ENCODE data around the gene PSMC3. TPM values are rescaled to one million over a fixed set of nuclear protein-coding genes. Genes with fewer than 3 reads are reported as not detected.

Gene PSMC3
- total and polyA plus RNA-seq, 2 of the 13 experiments (the other 11 are each of a cell fraction or from before 2014, with no cell fraction given) = 75.8 to 214 TPM

DNA sequence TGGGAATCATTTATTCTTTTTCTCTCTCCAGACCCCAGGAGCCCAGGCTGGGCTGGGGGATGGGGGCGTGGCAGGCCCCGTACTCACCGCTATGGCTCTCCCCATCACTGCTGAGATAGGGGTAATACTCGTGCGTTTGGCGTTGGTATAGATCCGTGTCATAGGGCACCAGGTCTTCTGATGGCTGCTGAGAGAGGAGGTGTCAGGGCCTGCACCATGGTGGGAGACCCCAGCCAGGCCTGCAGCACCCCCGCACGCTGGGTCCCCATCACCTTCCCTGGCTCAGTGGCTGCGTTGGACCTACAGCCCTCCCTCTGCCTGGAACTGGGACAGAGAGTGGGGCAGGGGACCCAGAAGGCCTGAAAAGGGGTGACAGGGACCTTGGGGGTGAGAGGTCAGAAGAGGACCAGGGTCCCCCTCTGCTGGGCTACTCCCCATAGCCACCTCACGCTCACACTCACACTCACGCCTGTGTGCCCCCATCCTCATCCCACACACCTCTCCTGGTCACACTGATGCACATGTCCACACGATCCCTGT lies 50.6 kb downstream of the PSMC3 start (continued):
- no peak for TF ChIP-seq PHB2 (IDR thresholded peaks at IDR 0.05; ENCODE audit: partially characterized antibody)

DNA sequence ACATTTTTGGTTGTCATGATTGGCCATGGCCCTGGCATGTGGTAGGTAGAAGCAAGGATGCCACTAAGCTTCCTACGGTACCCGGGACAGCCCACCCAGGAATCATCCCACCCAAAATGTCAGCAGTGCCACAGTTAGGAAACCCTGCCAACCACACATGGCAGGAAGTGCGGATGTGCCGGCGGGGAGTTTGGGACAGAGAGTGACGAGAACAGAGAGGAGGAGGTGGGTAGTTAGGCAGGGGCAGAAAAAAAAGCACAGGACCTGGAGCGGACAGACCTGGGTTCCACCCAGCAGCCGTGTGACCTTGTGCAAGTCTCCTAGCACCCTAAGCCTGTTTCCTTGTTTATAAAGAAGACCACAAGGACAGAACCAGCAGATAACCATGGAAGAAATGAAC lies 51.2 kb downstream of the PSMC3 start:
- WGBS (ENCODE audit: low lambda C conversion rate) = 55% methylated on average over 8 of the region's 8 CpGs
- ATAC-seq (no peak), DNase-seq (ENCODE audit: low spot score) (no peak), FAIRE-seq (no peak)
- in situ Hi-C loops (cut with HindIII; ENCODE audit: extremely low pct_ligation_motif_present, low pct_unique_long_range_greater_than_20kb) (loop anchor here (10.0 kb wide), 1 partner anchor 80 kb away; no protein-coding TSS in a partner anchor), intact Hi-C loops (cut with micrococcal nuclease; ENCODE audit: unreplicated experiment) (no loop called here)
- H2AFZ ChIP-seq (ENCODE audit: low read length) = no peak overlapping the region
- ChIA-PET CTCF (ENCODE audit: low intra/inter-chr PET ratio, low total read pairs) (interaction anchor here (3.0 kb wide), 1 partner anchor 32 kb away, joined by 35 read pairs; the partner anchor contains the start of gene SLC39A13), POLR2A (no interaction called here)
- no peak overlapping the region for H3K9ac ChIP-seq (ENCODE audit: insufficient read depth, low read depth, low read length)
- H3K36me3 ChIP-seq (replicated peaks in 1 of 2; ENCODE audit: control insufficient read depth in 1 of 2, insufficient read depth in 2 of 2, low read length in 2 of 2) = no peaks in the 10 kb centered on the region
- H4K20me1 ChIP-seq (ENCODE audit: insufficient read depth, low read length) = no peaks in the 10 kb centered on the region
- H3K4me3 ChIP-seq (replicated peaks in 1 of 3; ENCODE audit: insufficient read depth in 1 of 3, low read depth in 2 of 3, low read length in 3 of 3) = no peak overlapping the region
- no peaks in the 10 kb centered on the region for H3K9me3 ChIP-seq (ENCODE audit: low read length)
- no TSS peak for BruUV-seq (replicated peaks)
- H3K27ac ChIP-seq (ENCODE audit: extremely low read length, insufficient read depth, low read length) = no peak overlapping the region
- no peak overlapping the region for H3K4me2 ChIP-seq (ENCODE audit: low read depth, low read length)
- H3K79me2 ChIP-seq (ENCODE audit: insufficient read depth, low read length) = no peaks in the 10 kb centered on the region
- H3K27me3 ChIP-seq (ENCODE audit: control insufficient read depth in 1 of 2, insufficient read depth in 2 of 2, low read length in 2 of 2) = peaks cover 2% of the 10 kb centered on the region in 2 experiments; a peak in 1 of 5 replicates
- peaks cover 12% of the 10 kb centered on the region; the same call in 1 of the 2 replicates for H3K4me1 ChIP-seq (ENCODE audit: insufficient read depth, low read length)
- TF ChIP-seq JUN (CRISPR knock-in tag; IDR thresholded peaks at IDR 0.05) (no peak), HIVEP1 (CRISPR knock-in tag; IDR thresholded peaks at IDR 0.05) (no peak), SMARCE1 (IDR thresholded peaks at IDR 0.05; ENCODE audit: borderline replicate concordance) (no peak), FOXM1 (CRISPR knock-in tag; IDR thresholded peaks at IDR 0.05) (no peak), DNMT3B (CRISPR knock-in tag; conservative IDR thresholded peaks at IDR 0.05) (no peak), MXI1 (IDR thresholded peaks at IDR 0.05; ENCODE audit: borderline replicate concordance, low read depth, low read length) (no peak), ZNF138 (CRISPR knock-in tag; IDR thresholded peaks at IDR 0.05; ENCODE audit: low read depth) (no peak), ZNF337 (CRISPR knock-in tag; IDR thresholded peaks at IDR 0.05; ENCODE audit: borderline replicate concordance, low read depth) (no peak), CEBPG (CRISPR knock-in tag; IDR thresholded peaks at IDR 0.05) (no peak), POGK (CRISPR knock-in tag; conservative IDR thresholded peaks at IDR 0.05) (no peak), MAF1 (CRISPR knock-in tag; IDR thresholded peaks at IDR 0.05; ENCODE audit: borderline replicate concordance) (no peak), HMGXB3 (CRISPR knock-in tag; IDR thresholded peaks at IDR 0.05; ENCODE audit: borderline replicate concordance) (no peak)
- TF ChIP-seq, protein P1, sequence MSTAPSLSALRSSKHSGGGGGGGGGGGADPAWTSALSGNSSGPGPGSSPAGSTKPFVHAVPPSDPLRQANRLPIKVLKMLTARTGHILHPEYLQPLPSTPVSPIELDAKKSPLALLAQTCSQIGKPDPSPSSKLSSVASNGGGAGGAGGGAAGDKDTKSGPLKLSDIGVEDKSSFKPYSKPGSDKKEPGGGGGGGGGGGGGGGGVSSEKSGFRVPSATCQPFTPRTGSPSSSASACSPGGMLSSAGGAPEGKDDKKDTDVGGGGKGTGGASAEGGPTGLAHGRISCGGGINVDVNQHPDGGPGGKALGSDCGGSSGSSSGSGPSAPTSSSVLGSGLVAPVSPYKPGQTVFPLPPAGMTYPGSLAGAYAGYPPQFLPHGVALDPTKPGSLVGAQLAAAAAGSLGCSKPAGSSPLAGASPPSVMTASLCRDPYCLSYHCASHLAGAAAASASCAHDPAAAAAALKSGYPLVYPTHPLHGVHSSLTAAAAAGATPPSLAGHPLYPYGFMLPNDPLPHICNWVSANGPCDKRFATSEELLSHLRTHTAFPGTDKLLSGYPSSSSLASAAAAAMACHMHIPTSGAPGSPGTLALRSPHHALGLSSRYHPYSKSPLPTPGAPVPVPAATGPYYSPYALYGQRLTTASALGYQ (CRISPR knock-in tag; IDR thresholded peaks at IDR 0.05) = no peak
- TF ChIP-seq, protein P2, sequence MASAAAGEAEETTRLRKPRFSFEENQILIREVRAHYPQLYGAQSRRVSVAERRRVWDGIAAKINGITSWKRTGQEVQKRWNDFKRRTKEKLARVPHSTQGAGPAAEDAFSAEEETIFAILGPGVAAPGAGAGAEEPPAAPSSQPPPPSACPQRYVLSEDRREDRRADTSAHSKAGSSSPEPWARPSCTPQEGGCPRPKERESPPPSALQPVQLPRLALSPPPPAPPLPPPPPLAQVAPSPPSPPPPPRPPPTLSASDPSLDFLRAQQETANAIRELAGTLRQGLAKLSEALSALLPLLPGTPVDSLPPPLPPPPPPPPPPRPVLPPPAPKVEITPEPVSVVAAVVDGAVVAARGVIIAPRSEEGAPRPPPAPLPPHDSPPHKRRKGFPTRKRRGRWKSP (CRISPR knock-in tag; IDR thresholded peaks at IDR 0.05) = no peak
